Medulla oblongata (tissue), 1 donor: ENCODE results near the gene BRINP2.
"Not testable (repeated sequence)": the region's sequence is repeated elsewhere in the genome, so short reads cannot be mapped to it uniquely, and the experiment has no call there.

ENCODE experiments used
- DNase-seq: peaks from one replicate; pipeline ENCODE4 v3.0.0-alpha.2; 2015; ENCODE audit errors: extremely low spot score

BRINP2 gene

GRCh38 chr1:177311586-177311985 lies 140.8 kb downstream of the BRINP2 start:
- DNase-seq = no peak

DNA sequence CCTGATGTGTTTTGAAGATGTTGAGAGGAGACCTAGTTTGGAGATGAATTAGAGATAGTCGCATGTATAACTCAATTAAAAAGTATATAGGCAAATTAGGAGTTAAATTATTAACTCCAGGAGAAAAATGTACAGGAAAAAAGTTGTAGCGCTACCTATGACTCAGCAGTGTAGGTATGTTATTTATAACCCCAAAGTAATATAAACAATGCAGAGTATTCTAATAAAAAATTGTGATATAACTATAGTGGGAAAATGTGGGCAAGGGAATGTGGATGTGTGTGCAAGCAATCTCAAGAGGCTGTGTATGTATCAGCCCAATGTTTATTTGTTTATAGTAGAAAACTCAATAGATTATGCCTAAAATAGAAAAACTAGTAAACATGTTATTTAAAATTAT lies 144.5 kb downstream of the BRINP2 start:
- no peak for DNase-seq

GRCh38 chr1:177315761-177316160 lies 145.0 kb downstream of the BRINP2 start:
- no peak for DNase-seq

GRCh38 chr1:177321434-177321833 lies 150.7 kb downstream of the BRINP2 start:
- DNase-seq = not testable (repeated sequence)

GRCh38 chr1:177328251-177328650 lies 157.5 kb downstream of the BRINP2 start:
- DNase-seq = no peak

DNA sequence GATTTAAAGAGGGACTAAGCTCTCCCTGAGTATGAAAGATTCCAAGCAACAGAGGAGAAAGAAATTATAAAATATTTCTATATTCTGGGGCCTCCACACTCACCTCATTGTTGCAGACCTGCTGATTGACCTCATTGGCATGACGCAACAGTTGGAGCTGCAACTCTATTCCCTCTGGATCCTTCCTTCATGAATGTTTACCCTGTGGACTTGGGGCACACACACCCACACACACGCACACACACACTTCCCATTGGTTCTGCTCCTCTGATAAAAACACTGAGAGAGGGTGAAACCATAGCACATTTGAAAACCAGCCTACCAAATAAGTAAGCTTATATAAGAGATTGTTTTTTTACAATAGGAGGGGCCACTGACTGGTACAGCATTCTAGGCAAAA lies 159.1 kb downstream of the BRINP2 start:
- no peak for DNase-seq
